GM12873 (cell line): ENCODE data around the gene FBN3.

Source experiments
- TF ChIP-seq, protein P1 (sequence below): IDR thresholded peaks from 2 replicates; pipeline ENCODE4 v1.5.1; 2012; ENCODE audit warnings: low read depth, mild to moderate bottlenecking, moderate library complexity, low read length, control low read depth; ENCODE audit not compliant: insufficient read depth; ENCODE audit errors: missing control alignments

Gene FBN3

DNA sequence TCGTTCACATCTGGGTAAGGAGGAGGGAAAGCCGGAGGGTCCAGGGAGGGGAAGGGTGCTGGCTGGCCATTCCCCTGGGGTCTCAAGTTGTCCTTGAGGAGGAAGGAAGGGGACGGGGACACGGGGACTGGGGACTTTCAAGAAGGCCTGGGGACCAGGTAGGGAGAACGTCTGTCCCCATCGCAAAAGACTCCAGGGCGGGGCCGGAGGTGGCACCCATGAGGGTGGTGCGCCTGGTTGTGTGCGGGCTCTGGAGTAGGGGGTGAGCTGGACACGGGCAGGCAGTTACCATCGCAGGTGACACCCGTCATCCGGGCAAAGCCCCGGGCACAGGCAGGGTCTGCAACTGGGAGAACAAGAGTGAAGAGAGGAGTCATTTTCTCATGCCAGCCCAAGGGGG lies 23.4 kb downstream of the FBN3 start:
- TF ChIP-seq, protein P1, sequence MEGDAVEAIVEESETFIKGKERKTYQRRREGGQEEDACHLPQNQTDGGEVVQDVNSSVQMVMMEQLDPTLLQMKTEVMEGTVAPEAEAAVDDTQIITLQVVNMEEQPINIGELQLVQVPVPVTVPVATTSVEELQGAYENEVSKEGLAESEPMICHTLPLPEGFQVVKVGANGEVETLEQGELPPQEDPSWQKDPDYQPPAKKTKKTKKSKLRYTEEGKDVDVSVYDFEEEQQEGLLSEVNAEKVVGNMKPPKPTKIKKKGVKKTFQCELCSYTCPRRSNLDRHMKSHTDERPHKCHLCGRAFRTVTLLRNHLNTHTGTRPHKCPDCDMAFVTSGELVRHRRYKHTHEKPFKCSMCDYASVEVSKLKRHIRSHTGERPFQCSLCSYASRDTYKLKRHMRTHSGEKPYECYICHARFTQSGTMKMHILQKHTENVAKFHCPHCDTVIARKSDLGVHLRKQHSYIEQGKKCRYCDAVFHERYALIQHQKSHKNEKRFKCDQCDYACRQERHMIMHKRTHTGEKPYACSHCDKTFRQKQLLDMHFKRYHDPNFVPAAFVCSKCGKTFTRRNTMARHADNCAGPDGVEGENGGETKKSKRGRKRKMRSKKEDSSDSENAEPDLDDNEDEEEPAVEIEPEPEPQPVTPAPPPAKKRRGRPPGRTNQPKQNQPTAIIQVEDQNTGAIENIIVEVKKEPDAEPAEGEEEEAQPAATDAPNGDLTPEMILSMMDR = no peak

DNA sequence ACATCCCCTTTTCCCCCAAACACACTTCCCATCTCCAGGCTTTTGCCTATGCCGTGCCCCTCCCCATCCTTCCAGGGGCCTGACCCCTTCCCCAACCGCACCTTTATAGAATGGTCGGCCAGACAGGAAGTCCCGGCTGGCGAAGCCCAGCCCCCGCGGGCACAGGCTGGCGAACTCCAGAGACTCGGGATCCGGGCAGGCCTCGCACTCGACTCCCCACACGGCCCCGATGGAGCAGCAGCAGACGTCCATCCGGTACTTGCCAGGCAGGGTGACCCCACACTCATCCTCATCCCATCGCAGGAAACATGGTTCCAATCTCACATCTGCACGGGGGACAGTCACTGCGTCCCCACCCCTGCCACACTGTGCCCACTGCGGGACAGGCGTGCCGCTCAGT lies 25.7 kb downstream of the FBN3 start:
- TF ChIP-seq, protein P1 = no peak

DNA sequence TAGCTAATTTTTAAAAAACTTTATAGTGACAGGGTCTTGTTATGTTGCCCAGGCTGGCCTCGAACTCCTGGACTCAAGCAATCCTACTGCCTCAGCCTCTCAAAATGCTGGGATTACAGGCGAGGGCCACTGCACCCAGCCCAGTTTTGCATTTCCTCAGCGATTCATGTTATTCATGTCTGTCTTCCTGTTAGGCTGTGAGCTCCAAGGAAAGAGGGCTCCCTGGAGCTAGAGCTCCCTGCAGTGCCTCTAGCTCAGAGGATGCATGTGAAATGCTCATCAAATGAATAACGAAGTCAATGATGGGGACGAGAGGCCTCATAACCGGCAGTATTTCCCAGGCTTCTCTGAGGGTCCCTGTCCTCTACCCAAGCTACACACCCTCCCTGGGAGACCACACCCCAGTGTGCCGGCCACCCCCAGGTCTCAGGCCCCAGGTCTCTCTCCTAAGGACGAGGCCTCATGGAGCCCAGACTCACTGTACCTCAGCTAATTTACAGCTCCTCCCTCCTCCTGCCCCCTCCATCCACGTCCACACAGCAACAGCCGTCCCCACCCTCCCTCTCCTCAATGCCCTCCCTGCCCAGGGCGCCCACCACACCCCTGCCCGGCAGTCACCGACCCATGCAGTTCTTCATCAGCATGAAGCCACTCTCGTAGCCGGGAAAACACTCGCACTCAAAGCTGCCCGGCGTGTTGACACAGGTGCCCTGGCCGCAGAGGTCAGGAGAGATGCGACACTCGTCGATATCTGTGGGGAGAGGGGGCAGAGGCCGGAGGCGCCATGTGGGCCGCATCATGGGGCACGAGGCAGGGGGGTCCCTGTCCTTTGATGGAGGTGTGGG lies 28.5 kb downstream of the FBN3 start:
- TF ChIP-seq, protein P1 = no peak

DNA sequence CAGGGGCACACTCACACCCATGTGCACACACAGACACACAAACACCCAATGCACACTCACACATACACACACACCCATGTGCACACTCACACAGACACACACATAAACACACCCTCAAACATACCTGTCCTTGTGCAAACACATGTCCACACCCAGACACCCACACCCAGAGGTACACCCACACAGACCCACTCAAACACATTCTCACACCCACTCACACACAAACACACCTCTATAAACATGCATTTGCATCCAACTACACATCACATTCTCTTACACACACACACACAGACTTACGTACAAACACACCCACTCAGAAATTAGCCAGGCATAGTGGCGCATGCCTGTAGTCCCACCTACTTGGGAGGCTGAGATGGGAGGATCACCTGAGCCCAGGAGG lies 31.4 kb downstream of the FBN3 start:
- TF ChIP-seq, protein P1 = no peak

DNA sequence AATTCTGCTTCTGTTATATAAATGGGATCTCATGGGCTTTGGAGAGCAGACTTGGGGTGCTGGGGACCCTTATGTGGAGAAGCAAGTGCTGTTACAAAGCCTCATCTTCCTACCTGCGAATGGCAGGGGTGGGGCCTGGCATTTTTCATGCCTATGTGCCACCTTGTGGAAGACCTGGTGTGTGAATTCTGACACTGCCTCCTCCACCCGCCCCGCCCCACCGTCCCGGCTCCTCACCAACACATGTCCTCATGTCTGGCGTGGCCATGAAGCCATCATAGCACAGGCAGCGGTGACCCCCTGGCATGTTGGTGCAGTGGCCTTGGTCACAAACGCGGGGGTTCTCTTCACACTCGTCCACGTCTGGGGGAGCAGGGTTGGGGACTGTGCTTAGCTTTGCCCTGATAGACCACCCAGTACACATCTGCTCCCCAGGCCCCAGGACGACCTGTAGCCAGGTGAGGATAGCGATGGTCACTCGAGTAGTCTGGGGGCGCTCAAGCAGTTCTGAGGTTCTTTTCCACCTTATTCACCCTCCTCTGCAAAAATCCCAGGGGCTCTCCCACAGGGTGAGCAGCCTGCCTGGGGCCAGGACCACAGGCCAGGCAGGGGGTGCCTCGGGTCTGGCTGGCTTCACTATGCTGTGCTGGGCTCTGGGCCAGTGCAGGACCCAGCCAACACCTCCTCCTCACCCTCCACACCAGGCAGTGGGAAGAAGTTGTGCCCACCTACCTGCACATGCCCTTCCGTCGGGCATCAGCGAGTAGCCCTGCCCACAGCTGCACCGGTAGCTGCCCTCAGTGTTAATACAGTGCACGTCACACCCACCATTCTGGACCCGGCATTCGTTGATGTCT lies 32.7 kb downstream of the FBN3 start:
- TF ChIP-seq, protein P1 = peak; percentile 24

DNA sequence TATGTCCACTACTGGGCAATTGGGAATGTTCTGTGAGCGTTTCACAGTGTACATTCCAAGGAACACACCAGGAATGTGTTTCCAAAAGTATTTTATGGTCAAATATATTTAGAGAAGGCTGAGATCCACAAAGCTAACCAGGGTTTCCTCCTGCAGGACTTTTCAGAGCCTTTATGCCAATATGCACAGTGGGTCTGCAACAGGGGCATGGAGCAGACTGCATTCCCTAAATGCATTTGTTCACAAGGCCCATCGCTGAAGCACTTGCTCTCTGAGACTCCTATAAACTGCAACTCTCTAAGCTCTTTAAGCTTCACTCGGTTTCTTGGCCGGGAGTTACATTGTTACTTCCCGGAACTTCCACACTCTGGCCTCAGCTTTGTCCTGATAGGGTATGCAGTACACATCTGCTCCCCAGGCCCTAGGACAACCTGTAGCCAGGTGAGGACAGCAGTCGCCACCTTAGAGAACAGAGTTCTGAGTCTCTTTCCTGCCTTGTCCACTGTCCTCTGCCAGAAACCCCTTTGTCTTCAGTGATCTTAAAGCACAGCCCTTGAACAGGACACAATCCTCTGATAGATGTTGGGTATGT lies 33.5 kb downstream of the FBN3 start:
- TF ChIP-seq, protein P1 = no peak

DNA sequence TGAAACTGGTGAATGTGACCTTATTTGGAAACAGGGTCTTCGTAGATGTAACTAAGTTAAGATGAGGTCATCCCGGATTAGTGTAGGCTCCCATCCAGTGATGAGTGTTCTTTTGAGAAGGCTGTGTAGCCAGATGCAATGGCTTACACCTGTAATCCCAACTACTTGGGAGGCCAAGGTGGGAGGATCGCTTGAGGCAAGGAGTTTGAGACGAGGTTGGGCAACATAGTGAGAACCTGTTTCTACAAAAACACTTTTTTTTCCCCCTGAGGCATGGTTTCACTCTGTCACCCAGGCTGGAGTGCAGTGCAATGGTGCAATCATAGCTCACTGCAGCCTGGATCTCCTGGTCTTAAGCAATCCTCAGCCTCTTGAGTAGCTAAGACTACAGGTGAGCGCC lies 36.4 kb downstream of the FBN3 start:
- TF ChIP-seq, protein P1 = no peak
